Peyer's patch (tissue), 4 donors: Measurements from ENCODE around the gene SEC16B. TPM values are rescaled to one million over a fixed set of nuclear protein-coding genes. Genes with fewer than 3 reads are reported as not detected.
"Not testable (repeated sequence)": the region's sequence is repeated elsewhere in the genome, so short reads cannot be mapped to it uniquely, and the experiment has no call there.

Experiments
- DNase-seq, 3 donors: peaks; one replicate each; pipeline ENCODE4 v3.0.0-alpha.2; 2017 to 2019
- H3K27ac ChIP-seq, 4 donors: fragments of 200-600 bp; sonication (generic); one replicate each; pipeline ENCODE4 v1.5.1; 2016 to 2019
- H3K27me3 ChIP-seq, 2 donors: fragments of 200-600 bp; sonication (generic); one replicate each; pipeline ENCODE4 v1.5.1; 2019
- H3K36me3 ChIP-seq, 3 donors: fragments of 200-600 bp; sonication (generic); one replicate each; pipeline ENCODE4 v1.5.1; 2016 to 2019
- H3K4me1 ChIP-seq, 4 donors: fragments of 200-600 bp; sonication (generic); one replicate each; pipeline ENCODE4 v1.5.1; 2016 to 2019
- H3K4me3 ChIP-seq, 4 donors: fragments of 200-600 bp; sonication (generic); 1 replicate in 3 of 4; 2 replicates in 1 of 4; pipeline ENCODE4 v1.5.1; 2016 to 2019; ENCODE audit warnings: mild to moderate bottlenecking in 1 of 4
- H3K9me3 ChIP-seq, 4 donors: fragments of 200-600 bp; sonication (generic); one replicate each; pipeline ENCODE4 v1.5.1; 2016 to 2019; ENCODE audit warnings: mild to moderate bottlenecking in 1 of 4
- CTCF ChIP-seq, 6 experiments: fragments of 450-650 bp in 4 of 6; fragments of 200-600 bp in 2 of 6; sonication (generic) in 1 of 6; IDR thresholded peaks; one replicate each; pipeline ENCODE4 v1.5.1; 2017 to 2019; ENCODE audit warnings: antibody characterized with exemption in 6 of 6, mild to moderate bottlenecking in 3 of 6, moderate library complexity in 1 of 6
- POLR2A ChIP-seq, 2 donors: fragments of 450-650 bp; IDR thresholded peaks; one replicate each; pipeline ENCODE4 v1.5.1; 2017; ENCODE audit warnings: antibody characterized with exemption in 2 of 2, mild to moderate bottlenecking in 2 of 2, moderate library complexity in 2 of 2
- total RNA-seq, 4 donors: library from RNA; depleted of rRNA; stranded (reverse); fragments of >200 nt; gene quantifications; one replicate each; pipeline ENCODE4 v1.1.0, GENCODE V29; 2016

The SEC16B gene
- total RNA-seq, 4 donors from 2014 or later = 20.6 to 147 (median 55.0) TPM

GRCh38 chr1:178004926-178005391, 35.1 kb upstream of the SEC16B start:
- Histone ChIP-seq H3K27ac (no peak overlapping the region), H3K4me1 (no peaks in the 10 kb centered on the region), H3K9me3 (no peaks in the 10 kb centered on the region), H3K27me3 (no peaks in the 10 kb centered on the region), H3K36me3 (no peaks in the 10 kb centered on the region), H3K4me3 (no peak overlapping the region)
- TF ChIP-seq CTCF (IDR thresholded peaks at IDR 0.05) (no peak), POLR2A (IDR thresholded peaks at IDR 0.05) (no peak)
- no peak for DNase-seq

- H3K27me3 ChIP-seq = no peaks in the 10 kb centered on the region
- H3K27ac ChIP-seq = no peak overlapping the region
- no peak overlapping the region for H3K4me3 ChIP-seq
- TF ChIP-seq CTCF (IDR thresholded peaks at IDR 0.05) = no peak
- TF ChIP-seq POLR2A (IDR thresholded peaks at IDR 0.05) = no peak
- H3K4me1 ChIP-seq = no peaks in the 10 kb centered on the region
- H3K9me3 ChIP-seq = no peaks in the 10 kb centered on the region
- no peak for DNase-seq
- H3K36me3 ChIP-seq = no peaks in the 10 kb centered on the region
Measured at GRCh38 chr1:177998696-177999631, 29.1 kb upstream of the SEC16B start.

GRCh38 chr1:177996957-177997356, 27.1 kb upstream of the SEC16B start:
- Histone ChIP-seq H3K27ac (no peak overlapping the region), H3K4me3 (no peak overlapping the region), H3K27me3 (no peaks in the 10 kb centered on the region), H3K4me1 (no peaks in the 10 kb centered on the region), H3K9me3 (no peaks in the 10 kb centered on the region), H3K36me3 (no peaks in the 10 kb centered on the region)
- DNase-seq = no peak
- TF ChIP-seq POLR2A (IDR thresholded peaks at IDR 0.05) (no peak), CTCF (IDR thresholded peaks at IDR 0.05) (no peak)

GRCh38 chr1:177995369-177995768, 25.5 kb upstream of the SEC16B start:
- no peaks in the 10 kb centered on the region for H3K9me3 ChIP-seq
- H3K4me3 ChIP-seq = no peak overlapping the region
- no peaks in the 10 kb centered on the region for H3K36me3 ChIP-seq
- TF ChIP-seq CTCF (IDR thresholded peaks at IDR 0.05) = no peak
- no peak for TF ChIP-seq POLR2A (IDR thresholded peaks at IDR 0.05)
- no peak overlapping the region for H3K27ac ChIP-seq
- no peaks in the 10 kb centered on the region for H3K4me1 ChIP-seq
- no peaks in the 10 kb centered on the region for H3K27me3 ChIP-seq
- no peak for DNase-seq

GRCh38 chr1:177986281-177986680, 16.4 kb upstream of the SEC16B start:
- not testable (repeated sequence) for H3K36me3 ChIP-seq, H3K4me1 ChIP-seq, H3K9me3 ChIP-seq, H3K4me3 ChIP-seq, H3K27ac ChIP-seq, DNase-seq, H3K27me3 ChIP-seq

GRCh38 chr1:177984761-177985160, 14.9 kb upstream of the SEC16B start:
- no peak overlapping the region for H3K4me3 ChIP-seq
- H3K27me3 ChIP-seq = no peaks in the 10 kb centered on the region
- H3K27ac ChIP-seq = no peak overlapping the region
- H3K4me1 ChIP-seq = no peaks in the 10 kb centered on the region
- H3K9me3 ChIP-seq = no peaks in the 10 kb centered on the region
- TF ChIP-seq POLR2A (IDR thresholded peaks at IDR 0.05) (no peak), CTCF (IDR thresholded peaks at IDR 0.05) (no peak)
- H3K36me3 ChIP-seq = no peaks in the 10 kb centered on the region
- no peak for DNase-seq
